CD4-positive, alpha-beta T cell treated with Interleukin-15 for 1 hour (primary cell): ENCODE measurements around the gene SFXN1.

Source experiments
- DNase-seq: peaks from one replicate; pipeline ENCODE4 v3.0.0-alpha.2; 2020

Gene SFXN1

GRCh38 chr5:175466700-175467318, 11.6 kb upstream of the SFXN1 start:
- no peak for DNase-seq

DNA sequence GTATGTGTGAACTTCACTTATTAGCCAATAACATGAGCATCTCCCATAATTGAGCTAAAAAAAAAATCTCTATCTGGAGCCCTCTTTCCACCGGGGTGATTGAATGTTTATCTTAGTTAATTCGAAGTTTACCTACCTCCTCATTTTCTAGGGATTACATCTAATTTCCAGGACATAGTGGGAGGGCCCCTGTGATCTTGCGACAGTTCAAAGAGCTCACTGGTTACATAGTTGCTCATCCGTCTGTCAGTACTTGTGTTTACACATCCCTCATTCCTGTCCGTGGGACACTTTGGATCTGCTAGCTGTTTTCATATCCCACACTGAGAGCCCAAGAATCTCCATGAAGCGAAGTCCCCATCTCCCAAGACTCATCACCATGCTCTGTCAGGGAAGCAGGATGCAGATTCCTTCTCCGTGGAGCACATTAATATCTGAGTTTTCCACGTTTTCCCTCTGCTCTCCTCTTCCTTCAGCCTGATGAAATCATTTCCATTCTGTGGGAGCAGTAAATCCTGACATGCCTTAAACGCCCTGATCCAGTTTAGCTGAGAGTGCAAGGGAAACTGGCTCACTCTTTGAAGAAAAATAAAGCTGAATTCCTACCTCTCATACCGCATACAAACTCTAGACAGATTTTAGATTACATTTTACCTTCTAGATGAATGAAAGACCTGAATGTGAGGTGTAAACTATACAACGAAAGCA, 10.2 kb upstream of the SFXN1 start:
- no peak for DNase-seq

GRCh38 chr5:175468892-175469291, 9.5 kb upstream of the SFXN1 start:
- no peak for DNase-seq

GRCh38 chr5:175469916-175470315, 8.4 kb upstream of the SFXN1 start:
- no peak for DNase-seq

GRCh38 chr5:175470781-175471180, 7.6 kb upstream of the SFXN1 start:
- no peak for DNase-seq

GRCh38 chr5:175471196-175471595, 7.2 kb upstream of the SFXN1 start:
- DNase-seq, result no peak

- no peak for DNase-seq
Measured at GRCh38 chr5:175471628-175472027, 6.7 kb upstream of the SFXN1 start.

GRCh38 chr5:175472378-175472777, 6.0 kb upstream of the SFXN1 start:
- no peak for DNase-seq

- DNase-seq, result no peak
Measured at GRCh38 chr5:175475248-175475647, 3.1 kb upstream of the SFXN1 start.

DNA sequence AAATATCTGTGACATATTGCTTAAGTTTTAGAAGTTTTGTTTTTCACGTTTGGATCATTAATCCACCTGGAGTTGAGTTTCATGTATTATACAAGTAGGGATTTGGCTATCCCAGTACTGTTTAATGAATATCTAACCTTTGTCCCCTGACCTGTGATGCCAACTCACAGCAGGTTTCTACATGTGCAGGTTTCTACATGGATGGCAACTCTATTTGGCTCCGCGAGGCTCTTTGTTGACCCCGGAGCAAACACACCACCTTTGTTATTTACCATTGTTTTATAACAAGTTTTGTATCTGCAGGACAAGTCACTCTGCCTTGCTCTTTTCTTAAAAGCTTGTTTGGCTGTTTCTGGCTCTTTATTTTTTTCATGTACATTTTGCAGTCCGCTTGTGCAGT, 920 bp upstream of the SFXN1 start:
- no peak for DNase-seq

DNA sequence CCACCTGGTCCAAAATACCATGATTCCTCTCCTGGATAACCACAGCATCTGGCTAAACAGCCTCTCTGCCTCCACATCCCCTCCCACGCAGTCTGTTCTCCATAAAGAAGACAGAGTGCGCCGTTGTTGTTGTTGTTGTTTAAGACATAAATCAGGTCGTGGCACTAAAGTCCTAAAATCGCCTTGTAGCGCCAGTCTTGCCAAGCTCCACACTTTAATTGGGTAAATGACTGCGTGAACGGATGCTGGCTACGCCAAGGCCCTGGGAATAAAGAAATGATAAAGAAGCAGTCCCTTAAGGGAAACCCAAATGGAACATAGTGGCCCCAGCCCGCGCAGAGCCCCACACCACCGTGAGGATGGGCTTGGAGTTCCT, 364 bp upstream of the SFXN1 start:
- no peak for DNase-seq

- DNase-seq, result no peak
Measured at GRCh38 chr5:175479125-175479881, 943 bp downstream of the SFXN1 start.

- DNase-seq, result no peak
Measured at GRCh38 chr5:175483337-175483736, 5.0 kb downstream of the SFXN1 start.

GRCh38 chr5:175484322-175484721, 6.0 kb downstream of the SFXN1 start:
- no peak for DNase-seq

DNA sequence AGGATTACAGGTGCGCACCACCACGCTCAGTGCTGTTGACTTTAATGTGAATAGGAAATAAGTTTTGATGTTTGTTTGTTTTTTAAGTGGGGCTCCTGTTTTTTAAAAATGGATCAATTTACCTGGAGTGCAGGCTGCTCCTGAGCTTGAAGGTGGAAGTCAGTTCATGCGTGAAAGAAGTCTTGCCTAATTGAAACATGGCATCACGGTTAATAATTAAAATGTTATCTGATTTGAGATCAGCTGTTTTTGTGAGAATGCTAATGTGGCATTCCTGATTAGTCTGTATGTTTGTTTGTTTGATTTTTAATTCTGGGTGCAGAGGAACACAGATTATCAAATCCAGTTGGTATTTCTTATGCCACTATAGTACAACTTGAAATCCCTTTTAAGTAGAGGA, 6.5 kb downstream of the SFXN1 start:
- no peak for DNase-seq

- no peak for DNase-seq
Measured at GRCh38 chr5:175485631-175486030, 7.3 kb downstream of the SFXN1 start.

- no peak for DNase-seq
Measured at GRCh38 chr5:175487514-175488222, 9.3 kb downstream of the SFXN1 start.

GRCh38 chr5:175489693-175490443, 11.5 kb downstream of the SFXN1 start:
- DNase-seq, result no peak

GRCh38 chr5:175491223-175491622, 12.9 kb downstream of the SFXN1 start:
- DNase-seq, result no peak

- no peak for DNase-seq
Measured at GRCh38 chr5:175493260-175493659, 14.9 kb downstream of the SFXN1 start.

DNA sequence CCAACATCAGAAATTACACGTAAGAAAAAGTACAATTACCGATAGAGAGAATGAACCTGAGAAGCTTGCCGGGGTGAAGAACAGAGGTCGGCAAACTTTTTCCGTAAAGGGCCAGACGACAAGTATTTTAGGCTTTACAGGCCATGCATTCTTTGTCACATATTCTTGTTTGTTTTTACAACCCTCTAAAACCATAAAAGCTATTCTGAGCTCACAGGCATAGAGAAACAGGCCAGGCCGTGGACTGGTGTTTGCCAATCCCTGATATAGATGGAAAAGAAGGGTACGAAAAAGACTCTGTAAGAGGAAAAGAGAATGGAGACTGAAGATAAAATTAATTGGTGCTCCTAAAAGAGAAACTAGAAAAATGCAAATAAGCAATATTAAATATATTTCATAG, 15.4 kb downstream of the SFXN1 start:
- no peak for DNase-seq

GRCh38 chr5:175494264-175495183, 16.2 kb downstream of the SFXN1 start:
- DNase-seq, result no peak
